Hepatocyte (in vitro differentiated cells): ENCODE measurements around the gene SPRY4.

Experiments
- EZH2phosphoT487 ChIP-seq: fragments of 200-600 bp; sonication (generic); IDR thresholded peaks from one replicate; pipeline ENCODE4 v1.6.1; 2018; ENCODE audit warnings: antibody characterized with exemption, mild to moderate bottlenecking, low read depth, moderate library complexity; ENCODE audit not compliant: unreplicated experiment, severe bottlenecking
- TF ChIP-seq, protein P1 (sequence below): fragments of 200-600 bp; sonication (generic); IDR thresholded peaks from 2 replicates; pipeline ENCODE4 v1.5.1; 2016; ENCODE audit warnings: antibody characterized with exemption, mild to moderate bottlenecking; ENCODE audit not compliant: poor library complexity

DNA sequence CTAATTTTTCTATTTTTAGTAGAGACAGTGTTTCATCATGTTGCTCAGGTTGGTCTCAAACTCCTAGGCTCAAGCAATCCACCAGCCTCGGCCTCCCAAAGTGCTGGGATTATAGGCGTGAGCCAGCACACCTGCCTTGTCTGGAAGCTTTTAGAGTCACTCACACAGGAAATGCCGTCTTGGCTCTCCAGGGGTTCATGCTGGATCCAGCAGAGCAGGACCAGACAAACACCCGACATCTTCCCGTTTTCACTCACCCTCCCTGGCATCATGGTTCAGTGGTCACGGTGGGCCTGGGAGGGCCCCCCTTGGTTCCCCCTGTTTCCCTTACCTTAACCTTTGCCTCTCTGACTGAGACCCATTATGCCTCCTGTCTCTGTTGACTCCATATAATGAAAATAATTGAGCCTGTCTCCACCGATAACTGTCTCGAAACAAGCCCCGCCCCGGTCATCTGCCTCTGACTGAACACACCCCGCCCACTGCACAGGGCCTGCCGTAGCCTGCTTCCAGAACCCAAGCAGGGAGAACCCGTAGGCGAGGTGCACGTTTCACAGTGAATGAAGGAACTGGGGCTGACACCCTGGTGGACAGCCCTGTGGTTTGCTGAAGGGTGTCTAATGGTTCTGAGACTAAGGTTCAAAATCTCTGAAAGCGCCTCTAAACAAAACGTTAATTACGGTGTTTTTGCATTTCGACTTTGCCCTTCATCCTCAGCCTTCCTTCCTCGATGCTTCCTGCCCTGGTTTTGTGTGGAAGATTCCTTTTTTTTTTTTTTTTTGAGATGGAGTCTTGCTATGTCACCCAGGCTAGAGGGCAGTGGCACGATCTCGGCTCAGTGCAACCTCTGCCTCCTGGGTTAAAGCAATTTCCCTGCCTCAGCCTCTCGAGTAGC, 39.7 kb upstream of the SPRY4 start:
- TF ChIP-seq, protein P1, sequence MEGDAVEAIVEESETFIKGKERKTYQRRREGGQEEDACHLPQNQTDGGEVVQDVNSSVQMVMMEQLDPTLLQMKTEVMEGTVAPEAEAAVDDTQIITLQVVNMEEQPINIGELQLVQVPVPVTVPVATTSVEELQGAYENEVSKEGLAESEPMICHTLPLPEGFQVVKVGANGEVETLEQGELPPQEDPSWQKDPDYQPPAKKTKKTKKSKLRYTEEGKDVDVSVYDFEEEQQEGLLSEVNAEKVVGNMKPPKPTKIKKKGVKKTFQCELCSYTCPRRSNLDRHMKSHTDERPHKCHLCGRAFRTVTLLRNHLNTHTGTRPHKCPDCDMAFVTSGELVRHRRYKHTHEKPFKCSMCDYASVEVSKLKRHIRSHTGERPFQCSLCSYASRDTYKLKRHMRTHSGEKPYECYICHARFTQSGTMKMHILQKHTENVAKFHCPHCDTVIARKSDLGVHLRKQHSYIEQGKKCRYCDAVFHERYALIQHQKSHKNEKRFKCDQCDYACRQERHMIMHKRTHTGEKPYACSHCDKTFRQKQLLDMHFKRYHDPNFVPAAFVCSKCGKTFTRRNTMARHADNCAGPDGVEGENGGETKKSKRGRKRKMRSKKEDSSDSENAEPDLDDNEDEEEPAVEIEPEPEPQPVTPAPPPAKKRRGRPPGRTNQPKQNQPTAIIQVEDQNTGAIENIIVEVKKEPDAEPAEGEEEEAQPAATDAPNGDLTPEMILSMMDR: no peak
- TF ChIP-seq EZH2phosphoT487: no peak
